MCF 10A (cell line): ENCODE data around the gene ATXN2. TPM values are rescaled to one million over a fixed set of nuclear protein-coding genes. Genes with fewer than 3 reads are reported as not detected.

Experiments
- BruUV-seq: library from RNA; stranded (reverse); fragments of 400-500 nt; replicated peaks from 2 replicates; lab custom pipeline; 2021; lab: Mats Ljungman, UMichigan
- CTCF ChIA-PET: fragments of 300-600 bp; sonication (Branson Sonifier 250); formaldehyde crosslinking; extraction: SDS; loops from one replicate; lab custom pipeline; 2021; ENCODE audit warnings: antibody characterized with exemption, inconsistent platforms; lab: Yijun Ruan, JAX
- POLR2A ChIA-PET: fragments of 300-600, 350-650 bp; sonication (Branson Sonifier 250); formaldehyde crosslinking; extraction: SDS; loops from one replicate; lab custom pipeline; 2020; ENCODE audit warnings: antibody characterized with exemption, inconsistent platforms; lab: Yijun Ruan, JAX
- DNase-seq: peaks from one replicate; pipeline ENCODE4 v3.0.0-alpha.2; 2018; ENCODE audit not compliant: unreplicated experiment
- H3K27ac Mint-ChIP-seq: one replicate; pipeline ENCODE4 v1.8.0; 2022; ENCODE audit warnings: mild to moderate bottlenecking, low read depth, mixed read lengths; ENCODE audit not compliant: unreplicated experiment
- H3K27me3 Mint-ChIP-seq: one replicate; pipeline ENCODE4 v1.8.0; 2022; ENCODE audit warnings: mixed read lengths; ENCODE audit not compliant: insufficient read depth, unreplicated experiment
- H3K36me3 Mint-ChIP-seq: one replicate; pipeline ENCODE4 v1.8.0; 2022; ENCODE audit warnings: mild to moderate bottlenecking, moderate library complexity, mixed read lengths; ENCODE audit not compliant: insufficient read depth, unreplicated experiment
- H3K4me1 Mint-ChIP-seq: one replicate; pipeline ENCODE4 v1.8.0; 2022; ENCODE audit warnings: mixed read lengths; ENCODE audit not compliant: insufficient read depth, unreplicated experiment
- H3K4me3 Mint-ChIP-seq: one replicate; pipeline ENCODE4 v1.8.0; 2022; ENCODE audit warnings: mild to moderate bottlenecking, moderate library complexity, mixed read lengths; ENCODE audit not compliant: unreplicated experiment
- H3K9me3 Mint-ChIP-seq: one replicate; pipeline ENCODE4 v1.8.0; 2022; ENCODE audit warnings: mixed read lengths; ENCODE audit not compliant: unreplicated experiment
- CTCF ChIP-seq: fragments of 200-600 bp; IDR thresholded peaks from one replicate; pipeline ENCODE4 v1.8.0; 2022; ENCODE audit warnings: antibody characterized with exemption, mild to moderate bottlenecking; ENCODE audit not compliant: unreplicated experiment
- intact Hi-C: fragments of 100-400 bp; cut with micrococcal nuclease; formaldehyde crosslinking; loops from 2 replicates; pipeline ENCODE4 v1.14.1; 2022
- total RNA-seq: library from RNA; stranded (reverse); gene quantifications from 2 replicates; pipeline ENCODE4 v1.2.3, GENCODE V29; 2022

ATXN2 gene
- total RNA-seq, 1 experiment from 2014 or later: 70.6 TPM

GRCh38 chr12:111450676-111451075 is 148.4 kb downstream of the ATXN2 start:
- TF ChIP-seq CTCF: no peak
- Mint-ChIP-seq H3K9me3 (no peaks in the 10 kb centered on the region), H3K4me3 (no peak overlapping the region), H3K36me3 (peaks cover 78% of the 10 kb centered on the region), H3K27me3 (no peaks in the 10 kb centered on the region), H3K4me1 (peaks cover 12% of the 10 kb centered on the region), H3K27ac (no peak overlapping the region)
- POLR2A ChIA-PET: interaction anchor here (1.9 kb wide), 2 partner anchors 12 to 16 kb away, joined by 5 to 6 read pairs; no protein-coding TSS in a partner anchor
- BruUV-seq: no TSS peak
- no peak for DNase-seq
- CTCF ChIA-PET: interaction anchor here (0.7 to 10.8 kb wide), 19 partner anchors 8 to 826 kb away, joined by 3 to 183 read pairs (median 6); no protein-coding TSS in a partner anchor
- intact Hi-C loops: loop anchor here (1.0 kb wide), 2 partner anchors 53 to 119 kb away; no protein-coding TSS in a partner anchor

DNA sequence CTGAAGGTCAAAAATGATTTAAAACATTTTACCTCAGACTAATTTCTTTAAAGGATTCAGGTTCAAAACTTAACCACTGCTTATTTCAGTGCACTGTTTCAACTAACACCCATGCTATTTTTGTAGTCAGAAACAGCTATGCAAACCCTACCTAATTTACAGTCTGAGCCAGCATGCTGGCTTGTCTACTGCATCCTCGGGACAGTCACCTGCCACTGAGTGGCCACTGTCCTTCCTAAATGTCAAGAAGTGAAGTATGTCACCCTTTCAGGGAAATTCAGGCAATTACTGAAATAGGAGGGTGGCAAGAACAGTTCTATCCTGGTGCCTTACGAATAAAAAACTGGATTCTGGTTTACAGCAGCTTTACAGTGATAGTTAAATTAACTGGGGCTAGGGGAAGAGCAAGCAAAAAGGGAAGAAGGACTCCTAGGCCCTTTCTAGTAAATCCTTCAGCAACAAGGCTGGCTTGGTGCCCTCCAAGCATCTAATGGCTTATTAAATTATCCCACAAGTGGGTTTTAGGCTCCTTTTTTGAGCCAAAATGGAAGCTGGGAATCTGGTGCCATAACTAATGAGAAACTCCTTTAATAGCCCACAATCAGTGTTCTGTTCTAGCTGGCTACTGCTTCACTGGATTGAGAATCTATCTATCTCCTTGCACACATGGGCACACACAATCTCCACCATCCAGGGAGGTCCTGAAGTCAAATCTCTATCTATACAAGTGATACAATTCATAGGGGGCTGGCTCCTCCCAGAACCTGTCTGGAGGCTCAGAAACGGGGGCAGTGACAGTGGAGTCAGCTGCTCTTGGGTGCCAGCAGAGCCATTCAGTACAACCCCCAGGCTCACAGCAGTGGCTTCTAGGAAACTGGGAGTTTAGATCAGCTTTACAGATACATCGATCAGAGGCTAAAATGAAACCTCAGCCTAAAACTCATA is 150.0 kb downstream of the ATXN2 start:
- no peak overlapping the region for H3K27ac Mint-ChIP-seq
- intact Hi-C loops: no loop called here
- no peak for TF ChIP-seq CTCF
- no peak overlapping the region for H3K4me3 Mint-ChIP-seq
- no peaks in the 10 kb centered on the region for H3K27me3 Mint-ChIP-seq
- POLR2A ChIA-PET: interaction anchor here (0.6 kb wide), 1 partner anchor 123 kb away, joined by 3 read pairs; no protein-coding TSS in a partner anchor
- BruUV-seq: no TSS peak
- no peaks in the 10 kb centered on the region for H3K9me3 Mint-ChIP-seq
- peaks cover 78% of the 10 kb centered on the region for H3K36me3 Mint-ChIP-seq
- DNase-seq: no peak
- CTCF ChIA-PET: interaction anchor here (0.5 to 10.8 kb wide), 8 partner anchors 13 to 1875 kb away, joined by 3 to 183 read pairs (median 4); partner anchors contain the start of gene MVK
- H3K4me1 Mint-ChIP-seq: peaks cover 12% of the 10 kb centered on the region

GRCh38 chr12:111448266-111448830 is 150.8 kb downstream of the ATXN2 start:
- no peak for DNase-seq
- TF ChIP-seq CTCF: no peak

More at GRCh38 chr12:111448266-111448830, 150.8 kb downstream of the ATXN2 start:
- ChIA-PET POLR2A (interaction anchor here (0.6 kb wide), 1 partner anchor 122 kb away, joined by 3 read pairs; no protein-coding TSS in a partner anchor), CTCF (interaction anchor here (0.5 to 10.8 kb wide), 5 partner anchors 14 to 1875 kb away, joined by 3 to 183 read pairs (median 3); partner anchors contain the start of gene MVK)
- Mint-ChIP-seq H3K4me3 (no peak overlapping the region), H3K27ac (no peak overlapping the region), H3K36me3 (peaks cover 78% of the 10 kb centered on the region), H3K9me3 (no peaks in the 10 kb centered on the region), H3K4me1 (peaks cover 17% of the 10 kb centered on the region), H3K27me3 (no peaks in the 10 kb centered on the region)
- BruUV-seq: no TSS peak
- intact Hi-C loops: no loop called here
